Hepatocyte (in vitro differentiated cells): ENCODE measurements around the gene CFAP410. TPM values are rescaled to one million over a fixed set of nuclear protein-coding genes. Genes with fewer than 3 reads are reported as not detected.

Source experiments
- DNase-seq: peaks from one replicate; pipeline ENCODE4 v3.0.0-alpha.2; 2016; ENCODE audit warnings: low spot score
- H2AFZ ChIP-seq: fragments of 200-600 bp; sonication (generic); 2 replicates; pipeline ENCODE4 v1.6.0; 2016; ENCODE audit warnings: antibody characterized with exemption, mild to moderate bottlenecking
- H3K27ac ChIP-seq: fragments of 200-600 bp; sonication (generic); 2 replicates; pipeline ENCODE4 v1.5.1; 2016; ENCODE audit warnings: mild to moderate bottlenecking
- H3K27me3 ChIP-seq: fragments of 200-600 bp; sonication (generic); 2 replicates; pipeline ENCODE4 v1.6.1; 2016
- H3K36me3 ChIP-seq: fragments of 200-600 bp; sonication (generic); replicated peaks from 2 replicates; pipeline ENCODE4 v1.5.1; 2016; ENCODE audit warnings: low read depth; ENCODE audit not compliant: insufficient read depth
- H3K4me1 ChIP-seq: fragments of 200-600 bp; sonication (generic); 2 replicates; pipeline ENCODE4 v1.5.1; 2016; ENCODE audit warnings: mild to moderate bottlenecking, moderate library complexity; ENCODE audit not compliant: insufficient read depth
- H3K4me2 ChIP-seq: fragments of 200-600 bp; sonication (generic); 2 replicates; pipeline ENCODE4 v1.6.0; 2016
- H3K4me3 ChIP-seq: fragments of 200-600 bp; sonication (generic); 2 replicates; pipeline ENCODE4 v1.5.1; 2016; ENCODE audit warnings: mild to moderate bottlenecking
- H3K79me2 ChIP-seq: fragments of 200-600 bp; sonication (generic); 2 replicates; pipeline ENCODE4 v1.6.0; 2017; ENCODE audit warnings: mild to moderate bottlenecking
- H3K9me2 ChIP-seq: fragments of 200-600 bp; sonication (generic); replicated peaks from 2 replicates; pipeline ENCODE4 v1.6.0; 2017; ENCODE audit warnings: mild to moderate bottlenecking; ENCODE audit not compliant: insufficient read depth
- H3K9me3 ChIP-seq: fragments of 200-600 bp; sonication (generic); 2 replicates; pipeline ENCODE4 v1.5.1; 2016; ENCODE audit warnings: low read depth, mild to moderate bottlenecking
- H4K20me1 ChIP-seq: fragments of 200-600 bp; sonication (generic); 2 replicates; pipeline ENCODE4 v1.6.0; 2016; ENCODE audit warnings: mild to moderate bottlenecking; ENCODE audit not compliant: insufficient read depth, poor library complexity, severe bottlenecking
- CTCF ChIP-seq: fragments of 200-600 bp; sonication (generic); IDR thresholded peaks from 2 replicates; pipeline ENCODE4 v1.5.1; 2016; ENCODE audit warnings: antibody characterized with exemption, mild to moderate bottlenecking; ENCODE audit not compliant: poor library complexity
- EZH2 ChIP-seq: fragments of 200-600 bp; sonication (generic); IDR thresholded peaks from 2 replicates; pipeline ENCODE4 v1.6.1; 2016; ENCODE audit warnings: antibody characterized with exemption, mild to moderate bottlenecking, borderline replicate concordance
- EZH2phosphoT487 ChIP-seq: fragments of 200-600 bp; sonication (generic); IDR thresholded peaks from one replicate; pipeline ENCODE4 v1.6.1; 2018; ENCODE audit warnings: antibody characterized with exemption, mild to moderate bottlenecking, low read depth, moderate library complexity; ENCODE audit not compliant: unreplicated experiment, severe bottlenecking
- WGBS: methylation state at CpG from one replicate; pipeline ENCODE4 v1.1.6; 2016; ENCODE audit warnings: low lambda C conversion rate; ENCODE audit errors: missing lambda C conversion rate; 5-methylcytosine and 5-hydroxymethylcytosine counted together
- polyA plus RNA-seq: library from polyadenylated mRNA; unstranded; fragments of >200 nt; fragmentation: Nextera tagmentation; extraction: Ambion mirVana; gene quantifications from 2 replicates; pipeline ENCODE4 v1.2.1, GENCODE V29; 2016
- total RNA-seq: library from RNA; depleted of rRNA; stranded (reverse); fragments of >200 nt; gene quantifications from 2 replicates; pipeline ENCODE4 v1.2.3, GENCODE V29; 2014

The CFAP410 gene
- total and polyA plus RNA-seq, 2 experiments from 2014 or later, result 17.1 to 33.6 TPM

DNA sequence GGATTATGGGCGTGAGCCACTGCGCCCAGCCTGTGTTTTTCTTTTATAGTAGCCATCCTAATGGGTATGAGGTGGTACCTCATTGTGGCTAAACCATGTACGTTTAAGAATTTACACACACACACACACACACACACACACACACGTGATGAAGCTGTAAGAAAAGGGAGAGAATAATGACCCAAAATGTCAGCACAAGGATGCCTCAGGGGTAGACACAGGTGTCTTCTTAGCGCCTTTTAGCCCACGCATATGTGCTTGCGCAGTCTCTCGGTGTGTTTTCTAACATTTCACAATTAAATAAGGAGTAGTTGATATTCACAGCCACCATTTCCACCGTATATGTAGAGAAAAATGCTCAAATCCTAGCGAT lies 40.1 kb downstream of the CFAP410 start:
- Histone ChIP-seq H3K9me3 (no peaks in the 10 kb centered on the region), H3K36me3 (no peaks in the 10 kb centered on the region), H3K9me2 (no peaks in the 10 kb centered on the region), H3K79me2 (peaks cover 29% of the 10 kb centered on the region), H4K20me1 (peaks cover 8% of the 10 kb centered on the region), H3K27ac (peak overlapping the region; percentile 96), H3K4me2 (peak overlapping the region; percentile 97), H3K4me3 (peak overlapping the region; percentile 82), H3K27me3 (no peaks in the 10 kb centered on the region), H3K4me1 (peaks cover 32% of the 10 kb centered on the region), H2AFZ (peak overlapping the region; percentile 87)
- WGBS, result 38% methylated on average over 10 of the region's 10 CpGs
- no peak for TF ChIP-seq EZH2
- TF ChIP-seq CTCF, result no peak
- TF ChIP-seq EZH2phosphoT487, result no peak
- no peak for DNase-seq

GRCh38 chr21:44298301-44298700 lies 40.9 kb downstream of the CFAP410 start:
- H3K4me1 ChIP-seq, result peaks cover 26% of the 10 kb centered on the region
- H3K9me2 ChIP-seq, result no peaks in the 10 kb centered on the region
- H2AFZ ChIP-seq, result no peak overlapping the region
- H3K36me3 ChIP-seq, result no peaks in the 10 kb centered on the region
- no peak overlapping the region for H3K27ac ChIP-seq
- H3K4me2 ChIP-seq, result no peak overlapping the region
- TF ChIP-seq EZH2, result no peak
- no peak for TF ChIP-seq CTCF
- TF ChIP-seq EZH2phosphoT487, result no peak
- H4K20me1 ChIP-seq, result peaks cover 8% of the 10 kb centered on the region
- DNase-seq, result no peak
- peaks cover 28% of the 10 kb centered on the region for H3K79me2 ChIP-seq
- WGBS, result 96% methylated on average over 2 of the region's 2 CpGs
- H3K27me3 ChIP-seq, result no peaks in the 10 kb centered on the region
- no peaks in the 10 kb centered on the region for H3K9me3 ChIP-seq
- H3K4me3 ChIP-seq, result no peak overlapping the region

DNA sequence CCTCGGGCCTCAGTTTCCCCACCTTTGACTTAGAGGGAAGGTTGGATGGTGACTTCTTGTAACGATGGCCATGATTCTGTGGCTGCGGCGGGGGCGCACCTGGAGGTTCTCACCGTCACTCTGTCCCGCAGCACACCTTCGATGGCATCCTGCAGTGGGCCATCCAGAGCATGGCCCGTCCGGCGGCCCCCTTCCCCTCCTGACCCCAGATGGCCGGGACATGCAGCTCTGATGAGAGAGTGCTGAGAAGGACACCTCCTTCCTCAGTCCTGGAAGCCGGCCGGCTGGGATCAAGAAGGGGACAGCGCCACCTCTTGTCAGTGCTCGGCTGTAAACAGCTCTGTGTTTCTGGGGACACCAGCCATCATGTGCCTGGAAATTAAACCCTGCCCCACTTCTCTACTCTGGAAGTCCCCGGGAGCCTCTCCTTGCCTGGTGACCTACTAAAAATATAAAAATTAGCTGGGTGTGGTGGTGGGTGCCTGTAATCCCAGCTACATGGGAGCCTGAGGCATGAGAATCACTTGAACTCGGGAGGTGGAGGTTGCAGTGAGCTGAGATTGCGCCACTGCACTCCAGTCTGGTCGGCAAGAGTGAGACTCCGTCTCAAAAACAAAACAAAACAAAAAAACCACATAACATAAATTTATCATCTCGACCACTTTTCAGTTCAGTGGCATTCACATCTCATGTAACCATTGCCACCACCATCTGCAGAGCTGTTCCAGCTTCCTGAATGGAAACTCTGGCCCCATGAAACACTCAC lies 41.5 kb downstream of the CFAP410 start:
- H3K9me3 ChIP-seq, result no peaks in the 10 kb centered on the region
- H3K36me3 ChIP-seq, result no peaks in the 10 kb centered on the region
- peaks cover 6% of the 10 kb centered on the region for H4K20me1 ChIP-seq
- no peaks in the 10 kb centered on the region for H3K27me3 ChIP-seq
- TF ChIP-seq EZH2 (no peak), CTCF (peak; percentile 89), EZH2phosphoT487 (no peak)
- 35% methylated on average over 19 of the region's 22 CpGs for WGBS
- peak; percentile 94 for DNase-seq
- peaks cover 28% of the 10 kb centered on the region for H3K79me2 ChIP-seq
- H3K4me3 ChIP-seq, result no peak overlapping the region
- H3K4me2 ChIP-seq, result no peak overlapping the region
- H3K27ac ChIP-seq, result no peak overlapping the region
- H3K4me1 ChIP-seq, result peaks cover 23% of the 10 kb centered on the region
- no peaks in the 10 kb centered on the region for H3K9me2 ChIP-seq
- no peak overlapping the region for H2AFZ ChIP-seq
